ENCODE data around the gene CDC14A. TPM values are rescaled to one million over a fixed set of nuclear protein-coding genes. Genes with fewer than 3 reads are reported as not detected.

CDC14A gene
- total RNA-seq, 1 experiment from 2014 or later = 6.6 TPM

GRCh38 chr1:100518023-100518422 is 165.7 kb downstream of the CDC14A start:
- intact Hi-C loops (cut with micrococcal nuclease; ENCODE audit: unreplicated experiment) = no loop called here

DNA sequence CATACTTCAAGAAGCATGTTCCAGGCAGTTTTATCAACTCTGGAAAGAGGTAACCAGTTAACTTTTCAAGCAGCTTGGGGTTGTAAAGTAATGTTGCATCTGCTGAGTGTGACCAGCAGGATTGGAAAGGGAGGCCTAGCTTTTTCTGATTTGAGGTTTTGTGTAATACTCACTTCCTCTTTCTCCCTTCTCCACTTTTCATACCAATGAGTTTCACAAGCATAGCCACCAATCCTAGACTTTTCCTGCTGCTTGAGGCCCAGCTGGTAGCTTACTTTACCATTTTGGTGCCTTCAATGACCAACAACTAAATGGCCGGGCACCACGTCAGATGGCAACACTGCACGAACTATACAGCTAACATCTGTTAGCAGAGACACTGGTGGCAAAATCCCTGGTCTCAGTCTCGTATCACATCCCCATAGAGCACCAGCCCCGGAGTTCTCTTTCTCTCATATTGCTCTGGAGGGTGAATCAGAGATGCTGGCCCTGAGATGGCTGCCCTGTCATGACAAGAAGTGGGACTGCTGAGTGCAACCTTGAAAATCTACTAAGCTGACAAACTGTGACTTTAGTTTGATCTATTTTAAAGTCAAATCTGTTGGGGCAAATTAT is 170.8 kb downstream of the CDC14A start:
- CTCF ChIA-PET = no interaction called here
- no peaks in the 10 kb centered on the region for H3K4me1 ChIP-seq (ENCODE audit: control insufficient read depth, insufficient read depth, low read length)
- in situ Hi-C loops (cut with HindIII; ENCODE audit: low pct_unique_long_range_greater_than_20kb, low sequenced_read_pairs) = no loop called here
- POLR2A ChIA-PET = no interaction called here
- BruUV-seq (replicated peaks) = no TSS peak
- H3K27me3 ChIP-seq (ENCODE audit: control insufficient read depth, insufficient read depth, low read length) = no peaks in the 10 kb centered on the region
- H3K9me3 ChIP-seq (ENCODE audit: control insufficient read depth, insufficient read depth, low read depth, low read length) = no peaks in the 10 kb centered on the region
- H3K36me3 ChIP-seq (ENCODE audit: control insufficient read depth, insufficient read depth, low read length) = no peaks in the 10 kb centered on the region
- no peak overlapping the region for H3K4me3 ChIP-seq (ENCODE audit: low read depth in 2 of 2, low read length in 2 of 2)
- DNase-seq (ENCODE audit: low read depth, low spot score) (no peak), ATAC-seq (no peak)
- no peak overlapping the region for H3K27ac ChIP-seq (ENCODE audit: low read length)
- intact Hi-C loops (cut with micrococcal nuclease; ENCODE audit: unreplicated experiment) = no loop called here
- TF ChIP-seq, protein P1, sequence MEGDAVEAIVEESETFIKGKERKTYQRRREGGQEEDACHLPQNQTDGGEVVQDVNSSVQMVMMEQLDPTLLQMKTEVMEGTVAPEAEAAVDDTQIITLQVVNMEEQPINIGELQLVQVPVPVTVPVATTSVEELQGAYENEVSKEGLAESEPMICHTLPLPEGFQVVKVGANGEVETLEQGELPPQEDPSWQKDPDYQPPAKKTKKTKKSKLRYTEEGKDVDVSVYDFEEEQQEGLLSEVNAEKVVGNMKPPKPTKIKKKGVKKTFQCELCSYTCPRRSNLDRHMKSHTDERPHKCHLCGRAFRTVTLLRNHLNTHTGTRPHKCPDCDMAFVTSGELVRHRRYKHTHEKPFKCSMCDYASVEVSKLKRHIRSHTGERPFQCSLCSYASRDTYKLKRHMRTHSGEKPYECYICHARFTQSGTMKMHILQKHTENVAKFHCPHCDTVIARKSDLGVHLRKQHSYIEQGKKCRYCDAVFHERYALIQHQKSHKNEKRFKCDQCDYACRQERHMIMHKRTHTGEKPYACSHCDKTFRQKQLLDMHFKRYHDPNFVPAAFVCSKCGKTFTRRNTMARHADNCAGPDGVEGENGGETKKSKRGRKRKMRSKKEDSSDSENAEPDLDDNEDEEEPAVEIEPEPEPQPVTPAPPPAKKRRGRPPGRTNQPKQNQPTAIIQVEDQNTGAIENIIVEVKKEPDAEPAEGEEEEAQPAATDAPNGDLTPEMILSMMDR (IDR thresholded peaks at IDR 0.05) = no peak
- no peak for TF ChIP-seq REST (IDR thresholded peaks at IDR 0.05; ENCODE audit: insufficient read depth in 1 of 2, low read depth in 2 of 2, low read length in 1 of 2)
- no peak for TF ChIP-seq TCF7L2 (IDR thresholded peaks at IDR 0.05; ENCODE audit: low read depth, low read length)
- TF ChIP-seq POLR2AphosphoS5 (IDR thresholded peaks at IDR 0.05; ENCODE audit: low read depth, low read length) = no peak

More at GRCh38 chr1:100518023-100518422, 165.7 kb downstream of the CDC14A start:
- ATAC-seq (no peak), DNase-seq (ENCODE audit: low read depth, low spot score) (no peak)
- Histone ChIP-seq H3K27ac (ENCODE audit: low read length) (no peak overlapping the region), H3K27me3 (ENCODE audit: control insufficient read depth, insufficient read depth, low read length) (no peaks in the 10 kb centered on the region), H3K36me3 (ENCODE audit: control insufficient read depth, insufficient read depth, low read length) (no peaks in the 10 kb centered on the region; the same call in 1 of the 2 replicates), H3K4me3 (ENCODE audit: low read depth in 2 of 2, low read length in 2 of 2) (no peak overlapping the region), H3K4me1 (ENCODE audit: control insufficient read depth, insufficient read depth, low read length) (no peaks in the 10 kb centered on the region), H3K9me3 (ENCODE audit: control insufficient read depth, insufficient read depth, low read depth, low read length) (no peaks in the 10 kb centered on the region)
- BruUV-seq (replicated peaks) = no TSS peak
- ChIA-PET POLR2A (no interaction called here), CTCF (no interaction called here)
- in situ Hi-C loops (cut with HindIII; ENCODE audit: low pct_unique_long_range_greater_than_20kb, low sequenced_read_pairs) = no loop called here
- TF ChIP-seq POLR2AphosphoS5 (IDR thresholded peaks at IDR 0.05; ENCODE audit: low read depth, low read length) = no peak
- TF ChIP-seq REST (IDR thresholded peaks at IDR 0.05; ENCODE audit: insufficient read depth in 1 of 2, low read depth in 2 of 2, low read length in 1 of 2) = no peak
- TF ChIP-seq, protein P1 (IDR thresholded peaks at IDR 0.05) = no peak
- TF ChIP-seq SIN3A (IDR thresholded peaks at IDR 0.05; ENCODE audit: borderline replicate concordance, insufficient read depth, low read depth, low read length) = no peak
